CMK (cell line): ENCODE data around the gene LCN12.

Source experiments
- DNase-seq: peaks from one replicate; pipeline ENCODE4 v3.0.0-alpha.2; 2010; ENCODE audit warnings: low read depth

Gene LCN12, protein sequence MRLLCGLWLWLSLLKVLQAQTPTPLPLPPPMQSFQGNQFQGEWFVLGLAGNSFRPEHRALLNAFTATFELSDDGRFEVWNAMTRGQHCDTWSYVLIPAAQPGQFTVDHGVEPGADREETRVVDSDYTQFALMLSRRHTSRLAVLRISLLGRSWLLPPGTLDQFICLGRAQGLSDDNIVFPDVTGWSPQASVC

DNA sequence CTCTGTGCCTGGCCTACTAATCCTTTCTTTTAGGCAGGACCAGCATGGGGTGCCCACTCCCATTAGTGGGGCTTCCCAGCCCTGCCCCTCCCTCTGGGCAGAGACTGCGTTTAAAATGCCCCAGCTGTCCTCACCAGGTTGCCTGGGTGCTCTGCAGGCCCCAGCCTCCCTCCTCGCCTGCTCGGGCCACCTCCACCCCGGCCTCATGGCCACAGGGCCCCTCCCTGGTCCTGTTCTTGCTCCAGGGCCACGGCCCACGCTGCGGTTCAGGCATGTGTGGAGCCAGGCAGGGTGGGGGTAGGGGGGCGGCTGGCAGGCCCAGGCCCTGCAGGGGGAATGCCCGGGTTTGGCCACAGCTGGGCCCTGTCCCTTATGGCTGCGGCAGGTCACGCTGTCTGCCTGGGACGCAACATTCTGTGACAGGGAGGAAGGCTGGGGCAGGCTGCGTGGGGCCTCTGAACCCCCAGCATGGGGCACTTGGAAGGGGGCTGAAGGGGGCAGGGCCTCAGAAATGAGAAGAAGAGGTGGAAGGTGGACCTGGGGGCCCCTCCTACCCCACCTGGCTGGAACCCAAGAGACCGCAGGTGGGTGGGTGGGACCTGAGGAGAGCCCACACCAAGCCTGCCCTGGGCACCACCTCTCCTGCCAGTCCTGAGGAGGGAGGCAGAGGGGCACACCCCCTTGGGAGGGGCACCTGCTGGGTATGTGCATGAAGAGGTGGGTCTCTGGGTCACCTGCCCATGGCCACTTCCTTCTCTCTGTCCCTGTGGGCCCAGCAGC, at the start of gene LCN12:
LCN12 (plus strand) TSS at position 733 of the 780 bp plus-strand sequence. CDS start 55 bp downstream, outside the sequence.
- no peak for DNase-seq

DNA sequence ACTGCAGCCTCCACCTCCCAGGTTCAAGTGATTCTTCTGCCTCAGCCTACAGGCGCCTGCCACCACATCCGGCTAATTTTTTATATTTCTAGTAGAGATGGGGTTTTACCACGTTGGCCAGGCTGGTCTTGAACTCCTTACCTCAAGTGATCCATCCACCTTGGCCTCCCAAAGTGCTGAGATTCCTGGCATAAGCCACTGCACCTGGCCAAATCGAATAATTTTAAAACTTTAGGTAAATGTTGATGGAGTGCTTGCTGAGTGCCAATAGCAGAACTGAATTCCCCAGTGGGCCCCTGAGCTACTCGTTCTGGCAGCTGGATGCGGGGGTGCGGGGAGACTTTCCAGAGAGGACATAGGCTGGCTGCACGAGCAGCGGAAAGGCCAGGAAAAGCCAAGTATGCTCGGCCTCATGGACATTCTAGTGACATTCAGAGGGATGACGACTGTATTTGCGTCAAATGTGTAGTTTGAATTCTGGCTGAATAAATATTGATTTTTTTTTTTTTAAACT, 49.0 kb upstream of the LCN12 start:
- DNase-seq, result no peak

DNA sequence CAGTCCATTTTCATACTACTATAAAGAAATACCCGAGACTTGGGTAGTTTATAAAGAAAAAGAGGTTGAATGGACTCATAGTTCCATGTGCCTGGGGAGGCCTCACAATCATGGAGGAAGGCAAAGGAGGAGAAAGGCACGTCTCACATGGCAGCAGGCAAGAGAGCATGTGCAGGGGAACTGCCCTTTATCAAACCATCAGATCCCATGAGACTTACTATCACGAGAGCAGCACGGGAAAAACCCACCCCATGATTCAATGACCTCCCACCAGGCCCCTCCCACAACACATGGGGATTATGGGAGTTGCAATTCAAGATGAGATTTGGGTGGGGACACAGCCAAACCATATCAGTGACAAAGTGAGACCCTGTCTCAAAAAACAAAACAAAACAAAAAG, 45.8 kb upstream of the LCN12 start:
- no peak for DNase-seq

DNA sequence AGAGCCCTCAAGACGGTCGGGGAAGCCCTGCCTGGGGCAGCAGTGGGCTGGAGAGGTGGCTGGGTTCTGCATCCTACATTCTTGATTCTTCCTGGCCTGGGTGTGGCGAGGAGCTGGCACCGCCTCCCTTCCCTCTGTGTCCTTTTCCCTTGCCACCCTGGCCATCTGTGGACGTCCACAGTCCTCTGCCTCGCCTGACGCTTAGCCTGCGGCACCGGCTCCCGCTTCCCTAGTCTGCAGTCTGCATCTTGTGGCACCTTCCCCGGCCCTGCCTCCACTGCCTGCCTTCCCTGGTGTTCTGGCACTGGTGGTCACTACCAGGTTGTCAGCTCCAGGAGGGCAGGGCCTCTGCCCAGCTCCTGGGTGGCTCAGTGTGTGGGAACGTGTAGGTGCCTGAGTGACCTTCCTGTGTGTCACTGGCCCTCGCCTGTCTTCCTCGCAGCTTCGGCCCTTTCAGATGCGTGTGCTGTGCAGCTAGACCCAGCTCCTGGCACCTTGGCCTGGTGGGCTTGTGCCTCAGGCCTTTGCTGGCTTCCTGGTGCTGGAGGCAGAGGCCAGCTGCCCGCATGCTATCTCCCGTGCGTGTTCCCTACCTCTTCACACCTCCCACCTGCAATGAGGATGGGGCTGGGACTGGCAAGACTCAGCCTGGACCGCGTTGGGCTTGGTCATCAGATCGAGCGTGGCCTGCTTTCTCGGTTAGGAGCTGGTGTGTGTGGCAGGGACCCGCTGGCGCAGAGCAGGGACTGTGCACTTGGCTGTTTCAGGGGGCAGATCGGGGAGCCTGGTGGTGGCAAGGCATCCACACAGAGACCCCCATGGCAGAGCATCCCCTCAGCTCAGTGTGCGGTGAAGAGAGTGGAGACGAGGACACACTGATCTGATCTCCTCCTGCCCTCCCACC, 44.8 kb upstream of the LCN12 start:
- DNase-seq, result no peak

DNA sequence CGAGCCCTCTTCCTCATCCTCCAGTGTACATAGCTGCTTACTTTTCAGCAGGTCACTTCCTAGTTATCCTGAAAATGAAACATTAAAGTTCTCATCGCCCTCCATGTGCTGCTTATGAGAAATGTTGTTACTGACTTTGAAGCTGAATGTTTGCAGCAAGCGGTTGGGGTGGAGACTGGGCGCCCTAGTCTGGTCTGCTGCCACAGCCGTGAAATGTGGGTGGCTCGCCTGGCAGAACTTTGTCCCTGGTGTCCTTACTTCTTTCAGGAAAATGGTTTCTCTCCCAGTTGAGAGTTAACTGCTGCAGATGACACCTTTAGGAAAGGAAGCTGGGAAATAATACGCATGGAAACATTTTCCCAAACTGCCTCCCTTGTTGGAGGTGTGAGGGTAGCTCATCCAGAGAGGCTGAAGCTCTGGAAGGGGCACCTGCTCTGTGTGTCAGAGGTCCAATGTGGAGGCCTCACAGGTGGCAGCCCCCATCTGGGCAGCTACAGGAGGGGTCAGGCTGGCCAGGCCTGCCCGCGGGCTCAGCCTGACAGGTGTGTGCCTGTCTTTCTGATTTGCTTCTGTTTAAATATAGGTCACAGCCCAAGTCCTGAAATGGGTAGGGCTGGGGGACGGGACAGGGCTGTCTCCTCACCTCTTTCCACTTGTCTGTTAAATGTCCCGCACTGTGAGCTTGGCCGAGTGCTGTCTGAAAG, 41.7 kb upstream of the LCN12 start:
- DNase-seq, result no peak

DNA sequence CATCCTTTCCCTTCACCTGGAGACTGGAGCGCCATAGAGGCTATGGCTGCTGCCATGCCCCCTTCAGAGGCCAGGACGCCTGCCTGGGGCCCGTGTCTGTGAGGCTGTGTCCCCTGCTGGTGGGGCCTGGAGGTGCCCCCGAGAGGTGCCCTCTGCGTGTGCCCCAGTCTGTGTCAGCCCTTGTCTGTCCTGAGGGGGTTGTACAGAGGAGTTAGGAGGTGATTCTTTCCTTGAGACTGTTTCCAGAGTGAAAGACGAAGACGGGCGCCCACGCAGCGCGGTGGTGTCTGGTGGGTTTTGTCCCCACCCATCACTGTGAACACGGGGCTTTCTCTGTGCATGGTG, 41.2 kb upstream of the LCN12 start:
- no peak for DNase-seq

DNA sequence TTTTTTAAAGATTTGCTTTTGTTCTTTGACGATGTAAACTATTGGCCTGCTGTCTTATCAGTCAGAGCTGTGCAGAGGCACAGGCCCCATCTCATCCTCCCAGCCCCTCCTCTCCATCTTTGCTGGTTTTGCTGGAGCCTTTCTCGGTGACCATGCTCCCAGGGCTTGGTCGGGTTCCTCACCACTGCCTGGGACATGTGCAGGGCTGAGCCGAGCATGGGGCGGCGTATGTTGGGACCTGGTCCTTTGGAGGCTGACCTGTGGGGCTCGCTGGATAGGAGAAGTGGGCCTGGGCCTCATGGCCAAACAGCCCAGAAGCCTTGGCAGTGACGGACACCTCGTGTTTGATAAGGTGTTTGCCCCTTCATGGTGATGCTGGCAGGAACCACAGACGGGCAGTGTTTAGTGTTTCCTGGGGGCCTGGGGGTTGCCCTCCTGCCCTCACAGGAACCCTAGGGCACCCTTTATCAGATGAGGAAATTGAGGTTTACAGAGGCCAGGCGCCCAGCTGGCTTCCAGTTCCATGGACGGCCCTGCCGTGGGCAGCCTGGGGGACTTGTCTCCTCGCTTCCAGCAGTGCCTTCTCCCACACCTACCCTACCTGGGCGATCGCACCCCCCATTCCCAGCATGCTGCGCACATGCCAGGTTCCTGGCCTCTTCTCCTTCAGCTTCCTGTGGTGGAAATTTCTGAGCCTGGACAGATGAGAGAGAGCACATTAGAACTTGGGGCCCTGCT, 38.2 kb upstream of the LCN12 start:
- no peak for DNase-seq

DNA sequence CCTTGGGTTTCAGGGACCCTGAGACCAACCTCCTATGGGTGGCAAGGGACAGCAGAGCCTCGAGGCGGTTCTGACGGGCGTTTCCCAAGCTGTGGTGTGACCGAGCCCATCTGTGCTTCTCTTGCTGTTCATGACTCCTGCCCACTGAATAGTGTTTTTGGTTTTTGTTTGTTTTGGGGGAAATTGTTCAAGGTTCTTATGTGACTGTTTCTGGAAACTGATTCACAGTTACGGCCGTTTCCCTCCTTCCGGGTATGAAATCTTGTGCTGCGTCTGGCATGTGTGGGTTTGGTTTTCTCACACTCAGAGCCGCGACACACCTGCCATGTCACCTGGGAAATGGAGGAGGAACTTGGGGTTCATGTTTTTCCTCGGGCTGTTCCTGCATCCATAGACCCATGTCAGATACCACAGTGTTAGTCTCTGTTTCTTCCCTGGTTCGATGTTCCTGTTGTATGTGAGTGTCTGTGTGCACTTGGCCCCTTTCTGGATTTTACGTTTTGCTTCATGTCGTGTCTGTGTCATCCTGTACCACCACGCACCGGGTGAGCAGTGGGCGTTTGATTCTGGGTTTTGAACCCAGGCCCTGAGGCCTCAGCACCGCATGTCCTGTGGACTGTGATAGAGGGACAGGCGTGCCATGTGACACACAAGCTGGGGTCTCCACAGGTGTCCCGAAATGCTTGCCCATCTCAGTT, 36.3 kb upstream of the LCN12 start:
- no peak for DNase-seq

DNA sequence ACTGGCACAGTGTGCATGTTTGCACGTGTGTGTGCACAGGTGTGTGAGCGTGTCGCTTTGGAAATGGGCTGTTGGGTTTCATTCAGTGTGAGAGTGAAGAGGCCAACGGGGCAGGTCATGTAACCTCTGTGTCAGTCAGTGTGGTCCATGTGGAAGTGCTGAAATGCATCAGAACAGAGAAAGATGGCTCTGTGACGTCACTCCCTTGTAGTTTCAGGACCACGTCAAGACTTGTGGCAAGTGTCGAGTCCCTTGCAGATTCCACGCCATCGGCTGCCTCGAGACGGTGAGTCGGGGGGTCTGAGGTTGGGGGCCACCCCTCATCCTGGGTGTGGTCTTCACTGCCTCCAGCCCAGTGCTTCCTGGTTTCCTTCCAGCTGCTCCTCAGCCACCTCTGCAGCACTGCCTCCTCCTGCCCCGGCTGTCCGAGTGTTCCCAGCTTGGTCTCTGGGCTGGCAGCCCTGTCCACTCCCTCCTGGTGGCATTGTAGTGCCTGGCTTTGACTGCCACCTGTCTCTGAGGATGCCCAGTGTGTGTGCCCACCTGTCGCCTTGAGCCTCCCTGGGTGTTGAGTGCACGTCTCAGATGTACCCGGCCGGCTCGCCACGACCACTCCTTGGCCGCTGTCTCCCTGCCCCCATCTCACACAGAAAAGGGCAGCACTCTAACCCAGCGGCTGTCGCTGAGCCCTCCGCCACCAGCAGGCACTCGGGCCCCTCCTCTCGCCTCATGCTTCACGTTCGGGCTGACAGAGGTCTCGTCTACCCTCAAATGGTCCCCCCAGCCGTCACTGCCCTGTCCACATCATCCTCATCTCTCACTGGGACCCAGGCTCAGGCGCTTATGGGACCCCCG, 35.5 kb upstream of the LCN12 start:
- DNase-seq, result no peak

DNA sequence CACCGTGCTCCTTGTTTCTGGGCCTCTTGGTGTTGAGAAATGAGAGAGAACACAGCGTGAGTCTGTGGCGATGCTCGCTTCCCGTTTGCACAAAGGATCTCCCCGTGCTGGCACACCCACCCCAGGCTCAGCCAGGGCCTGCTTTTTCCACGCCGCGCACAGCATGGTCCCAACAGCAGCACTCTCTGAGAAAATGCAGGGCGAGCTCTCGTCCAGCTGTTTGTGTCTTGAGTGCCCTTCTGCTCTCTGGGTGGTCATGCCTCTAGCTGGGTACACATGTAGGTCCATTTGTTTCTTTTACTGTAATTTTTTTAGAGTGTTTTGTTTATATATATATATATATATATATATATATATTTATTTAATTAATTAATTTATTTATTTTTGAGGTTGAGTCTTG, 34.2 kb upstream of the LCN12 start:
- no peak for DNase-seq

DNA sequence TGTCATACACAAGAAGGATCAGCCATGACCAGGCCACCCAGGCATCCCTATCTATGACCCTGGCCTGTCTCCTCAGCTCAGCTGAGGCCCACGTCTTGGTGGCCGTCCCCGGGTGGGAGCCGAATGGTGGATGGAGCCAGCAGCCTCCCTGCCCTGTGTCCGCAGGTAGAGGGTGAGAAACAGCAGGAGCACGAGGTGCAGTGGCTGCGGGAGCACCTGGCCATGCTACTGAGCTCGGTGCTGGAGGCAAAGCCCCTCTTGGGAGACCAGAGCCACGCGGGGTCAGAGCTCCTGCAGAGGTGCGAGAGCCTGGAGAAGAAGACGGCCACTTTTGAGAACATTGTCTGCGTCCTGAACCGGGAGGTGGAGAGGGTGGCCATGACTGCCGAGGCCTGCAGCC, 32.0 kb upstream of the LCN12 start:
- no peak for DNase-seq

DNA sequence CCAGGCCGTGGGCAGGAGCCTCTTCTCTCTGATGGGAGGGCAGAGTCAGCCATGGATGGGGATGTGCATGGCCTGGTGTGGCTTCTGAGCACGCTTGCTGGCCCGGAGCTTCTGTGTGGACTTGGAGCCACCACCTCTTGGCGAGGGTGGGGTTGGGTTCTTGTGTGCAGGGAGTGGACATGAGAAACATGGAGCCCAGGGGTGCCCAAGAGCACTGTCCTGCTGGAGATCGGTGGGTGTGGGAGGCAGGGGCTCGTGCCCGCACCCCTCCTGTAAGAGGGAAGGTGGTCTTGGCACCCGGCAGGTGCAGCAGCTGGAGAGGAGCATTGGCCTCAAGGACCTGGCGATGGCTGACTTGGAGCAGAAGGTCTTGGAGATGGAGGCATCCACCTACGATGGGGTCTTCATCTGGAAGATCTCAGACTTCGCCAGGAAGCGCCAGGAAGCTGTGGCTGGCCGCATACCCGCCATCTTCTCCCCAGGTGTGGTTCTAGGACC, 31.3 kb upstream of the LCN12 start:
- DNase-seq, result no peak

DNA sequence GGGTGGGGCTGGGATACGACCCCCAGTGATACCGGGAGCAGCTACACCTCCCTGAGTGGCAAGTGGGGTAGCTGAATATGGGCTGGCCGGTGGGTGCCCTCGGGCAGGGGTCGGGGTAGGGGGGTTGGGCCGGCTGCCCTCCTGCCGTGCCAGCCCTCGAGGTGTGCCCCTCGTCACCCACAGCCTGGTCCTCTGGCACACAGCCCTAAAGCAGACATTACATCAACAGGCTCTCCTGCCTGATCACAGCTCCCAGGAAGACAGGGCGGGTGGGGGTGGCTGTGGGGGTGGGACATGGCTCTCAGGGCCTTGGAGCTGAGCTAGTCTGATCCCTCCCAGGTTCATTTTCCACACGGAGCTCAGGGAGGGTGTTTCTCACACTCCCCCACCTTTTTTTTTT, 30.8 kb upstream of the LCN12 start:
- no peak for DNase-seq

DNA sequence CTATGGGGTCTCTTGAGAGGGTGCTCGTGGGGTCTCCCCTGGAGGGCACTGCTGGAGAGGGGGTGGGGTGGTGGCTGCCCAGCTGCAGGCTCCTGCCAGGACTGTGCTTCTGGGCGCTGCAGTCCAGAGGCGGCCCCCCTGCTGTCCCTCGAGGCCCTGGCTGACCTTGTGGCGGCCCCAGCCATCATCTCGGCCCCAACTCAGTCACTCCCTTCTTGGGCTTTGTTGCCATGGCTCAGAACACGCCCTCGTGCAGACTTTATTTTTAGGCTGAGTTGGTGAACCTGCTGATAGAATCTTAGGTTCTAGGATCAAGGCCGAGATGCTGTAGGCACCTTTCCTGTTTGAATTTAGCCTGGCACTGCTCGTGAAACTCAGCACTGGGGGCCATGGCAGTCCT, 30.4 kb upstream of the LCN12 start:
- DNase-seq, result no peak

DNA sequence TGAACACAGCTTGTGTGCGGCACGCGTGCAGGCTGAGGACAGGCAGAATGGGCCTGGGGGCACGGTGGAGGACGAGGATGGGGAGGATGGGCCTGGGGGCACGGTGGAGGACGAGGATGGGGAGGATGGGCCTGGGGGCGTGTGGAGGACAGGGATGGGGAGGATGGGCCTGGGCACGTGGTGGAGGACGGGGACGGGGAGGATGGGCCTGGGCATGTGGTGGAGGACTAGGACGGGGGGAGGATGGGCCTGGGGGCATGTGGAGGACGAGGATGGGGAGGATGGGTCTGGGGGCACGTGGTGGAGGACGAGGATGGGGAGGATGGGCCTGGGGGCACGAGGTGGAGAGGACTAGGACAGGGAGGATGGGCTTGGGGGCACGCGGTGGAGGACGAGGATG, 29.5 kb upstream of the LCN12 start:
- DNase-seq, result no peak

DNA sequence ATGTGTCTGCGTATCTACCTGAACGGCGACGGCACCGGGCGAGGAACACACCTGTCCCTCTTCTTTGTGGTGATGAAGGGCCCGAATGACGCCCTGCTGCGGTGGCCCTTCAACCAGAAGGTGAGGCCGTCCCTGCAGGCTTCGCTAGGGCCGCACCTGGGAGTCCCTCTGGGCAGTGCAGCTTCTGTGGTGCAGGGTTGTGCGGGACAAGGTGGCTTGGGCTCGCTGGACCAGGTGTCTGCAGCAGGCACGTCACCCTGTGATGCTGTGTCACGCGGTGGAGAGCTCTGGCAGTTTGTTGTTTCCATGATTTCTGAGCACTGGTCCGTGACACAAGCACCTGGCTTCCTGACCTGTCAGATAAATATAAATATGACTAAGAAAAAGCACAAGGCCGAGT, 28.2 kb upstream of the LCN12 start:
- DNase-seq, result no peak

DNA sequence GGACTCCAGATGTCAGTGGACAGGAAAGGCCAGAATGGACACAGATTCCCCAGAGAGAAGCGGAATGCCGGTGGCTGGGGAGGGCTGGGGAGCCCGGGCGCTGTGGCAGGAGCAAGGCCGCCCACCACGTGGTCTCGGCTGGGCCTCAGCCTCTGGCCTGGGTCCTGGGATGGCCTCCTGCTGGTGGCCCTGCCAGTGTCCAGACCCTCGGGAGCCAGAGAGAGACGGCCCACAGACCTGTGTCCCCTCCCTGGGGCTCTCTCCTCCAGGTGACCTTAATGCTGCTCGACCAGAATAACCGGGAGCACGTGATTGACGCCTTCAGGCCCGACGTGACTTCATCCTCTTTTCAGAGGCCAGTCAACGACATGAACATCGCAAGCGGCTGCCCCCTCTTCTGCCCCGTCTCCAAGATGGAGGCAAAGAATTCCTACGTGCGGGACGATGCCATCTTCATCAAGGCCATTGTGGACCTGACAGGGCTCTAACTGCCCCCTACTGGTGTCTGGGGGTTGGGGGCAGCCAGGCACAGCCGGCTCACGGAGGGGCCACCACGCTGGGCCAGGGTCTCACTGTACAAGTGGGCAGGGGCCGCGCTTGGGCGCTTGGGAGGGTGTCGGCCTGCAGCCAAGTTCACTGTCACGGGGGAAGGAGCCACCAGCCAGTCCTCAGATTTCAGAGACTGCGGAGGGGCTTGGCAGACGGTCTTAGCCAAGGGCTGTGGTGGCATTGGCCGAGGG, 26.5 kb upstream of the LCN12 start:
- no peak for DNase-seq

DNA sequence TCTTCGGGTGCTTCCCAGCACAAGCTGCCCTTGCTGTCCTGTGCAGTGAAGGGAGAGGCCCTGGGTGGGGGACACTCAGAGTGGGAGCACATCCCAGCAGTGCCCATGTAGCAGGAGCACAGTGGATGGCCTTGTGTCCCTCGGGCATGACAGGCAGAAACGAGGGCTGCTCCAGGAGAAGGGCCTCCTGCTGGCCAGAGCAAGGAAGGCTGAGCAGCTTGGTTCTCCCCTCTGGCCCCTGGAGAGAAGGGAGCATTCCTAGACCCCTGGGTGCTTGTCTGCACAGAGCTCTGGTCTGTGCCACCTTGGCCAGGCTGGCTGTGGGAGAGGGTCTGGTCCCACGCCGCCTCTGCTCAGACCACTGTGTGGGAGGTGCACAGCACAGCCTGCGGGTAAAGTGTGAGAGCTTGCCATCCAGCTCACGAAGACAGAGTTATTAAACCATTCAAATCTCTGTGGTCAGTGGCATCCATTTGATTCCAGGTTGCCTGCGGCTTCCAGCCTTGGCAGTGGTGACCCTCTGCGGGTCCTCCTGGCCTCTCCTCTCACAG, 25.8 kb upstream of the LCN12 start:
- no peak for DNase-seq

DNA sequence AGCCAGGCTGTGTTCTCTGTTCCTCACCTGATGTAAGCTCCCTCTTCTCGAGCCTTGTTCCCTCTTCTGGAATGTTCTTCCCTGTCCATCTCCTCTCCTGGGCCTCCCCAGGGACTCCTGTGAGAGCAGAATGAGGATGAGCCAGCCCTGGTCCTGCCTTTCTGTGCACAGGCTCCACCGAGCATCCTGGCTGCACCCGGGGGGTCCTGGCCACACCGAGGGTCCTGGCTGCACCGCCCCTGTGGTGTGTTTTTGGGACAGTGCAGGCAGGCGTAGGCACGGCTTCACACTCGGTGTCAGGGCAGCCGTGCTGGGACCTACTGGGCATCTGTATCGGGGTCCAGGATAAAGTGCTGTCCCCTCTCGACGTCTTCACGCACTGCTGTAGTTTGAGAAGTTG, 25.3 kb upstream of the LCN12 start:
- no peak for DNase-seq
